ENCODE results near the gene LAX1.

LAX1 gene

DNA sequence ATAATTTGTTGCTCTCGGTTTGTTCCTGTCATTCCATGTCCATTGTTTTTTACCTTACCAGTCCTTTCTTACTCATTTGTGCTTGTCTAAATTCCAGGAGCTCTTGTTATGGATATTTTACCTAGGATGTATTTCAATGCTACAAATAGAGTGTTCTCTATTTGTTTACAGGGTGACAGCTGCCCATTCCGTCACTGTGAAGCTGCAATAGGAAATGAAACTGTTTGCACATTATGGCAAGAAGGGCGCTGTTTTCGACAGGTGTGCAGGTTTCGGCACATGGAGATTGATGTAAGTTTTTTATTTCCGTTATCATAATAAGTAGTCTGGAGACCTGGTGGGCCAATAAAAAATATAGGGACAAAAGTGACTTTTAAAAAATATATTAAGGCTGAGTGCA lies 53.4 kb downstream of the LAX1 start:
- no peak for DNase-seq

DNA sequence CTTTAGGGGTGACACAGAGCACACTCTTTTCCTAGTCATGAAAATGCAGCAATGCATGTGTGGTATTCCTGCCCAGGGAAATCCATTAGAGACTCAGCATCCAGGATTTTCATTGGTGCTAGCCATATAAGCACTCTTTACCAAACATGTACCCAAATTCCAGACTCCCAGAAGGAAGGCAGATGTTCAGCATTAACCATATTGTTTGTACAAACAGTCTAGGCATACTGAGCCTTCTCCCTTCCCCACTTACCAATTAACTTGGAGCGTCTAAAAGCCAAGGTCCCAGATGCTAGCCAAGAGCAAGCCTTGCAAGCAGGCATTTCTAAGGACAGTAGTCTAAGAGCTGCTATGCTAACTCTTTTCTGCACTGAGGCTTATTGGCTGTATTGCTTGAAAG lies 58.3 kb downstream of the LAX1 start:
- DNase-seq = no peak

All from OCI-M1 (cell line).